GM18507 (cell line): ENCODE data around the gene NID2.
A peak's percentile ranks its signal among the peaks of the same experiment; 100 is the strongest.

Experiments used
- DNase-seq: peaks from one replicate; pipeline ENCODE4 v3.0.0; 2011; ENCODE audit warnings: low read depth; ENCODE audit not compliant: insufficient read length; ENCODE audit errors: extremely low spot score
- FAIRE-seq: peaks from 2 replicates; lab custom pipeline; 2011; peaks lifted over from hg19 to GRCh38; lab: Jason Lieb, UNC

NID2 gene

GRCh38 chr14:52039124-52039815 lies 29.6 kb downstream of the NID2 start:
- no peak for FAIRE-seq
- no peak for DNase-seq

- DNase-seq, result no peak
These were observed 35.7 kb downstream of the NID2 start for GRCh38 chr14:52033101-52033642.

GRCh38 chr14:52032204-52032801 lies 36.6 kb downstream of the NID2 start:
- DNase-seq (no peak), FAIRE-seq (no peak)

More at GRCh38 chr14:52033101-52033642, 35.7 kb downstream of the NID2 start:
- no peak for FAIRE-seq

- FAIRE-seq (no peak), DNase-seq (no peak)
These were observed 37.1 kb downstream of the NID2 start for GRCh38 chr14:52031781-52032180.

GRCh38 chr14:52029881-52030280 lies 39.0 kb downstream of the NID2 start:
- DNase-seq (no peak), FAIRE-seq (no peak)

GRCh38 chr14:52026901-52027300 lies 42.0 kb downstream of the NID2 start:
- DNase-seq (no peak), FAIRE-seq (no peak)

GRCh38 chr14:52026017-52026660 lies 42.7 kb downstream of the NID2 start:
- DNase-seq (no peak), FAIRE-seq (no peak)

GRCh38 chr14:52025310-52025709 lies 43.5 kb downstream of the NID2 start:
- FAIRE-seq (no peak), DNase-seq (no peak)

GRCh38 chr14:52023518-52023917 lies 45.3 kb downstream of the NID2 start:
- FAIRE-seq, result no peak
- DNase-seq, result no peak

- no peak for DNase-seq
- FAIRE-seq, result peak; percentile 80
These were observed 46.8 kb downstream of the NID2 start for GRCh38 chr14:52021957-52022600.

GRCh38 chr14:52020866-52021717 lies 47.8 kb downstream of the NID2 start:
- FAIRE-seq (peak; percentile 45), DNase-seq (no peak)

GRCh38 chr14:52020161-52020714 lies 48.6 kb downstream of the NID2 start:
- DNase-seq (no peak), FAIRE-seq (no peak)

- DNase-seq (no peak), FAIRE-seq (no peak)
These were observed 49.9 kb downstream of the NID2 start for GRCh38 chr14:52018970-52019369.

- no peak for DNase-seq
These were observed 50.6 kb downstream of the NID2 start for GRCh38 chr14:52018252-52018651.

GRCh38 chr14:52015411-52016030 lies 53.3 kb downstream of the NID2 start:
- no peak for FAIRE-seq
- no peak for DNase-seq

More at GRCh38 chr14:52018252-52018651, 50.6 kb downstream of the NID2 start:
- FAIRE-seq, result no peak

- FAIRE-seq (no peak), DNase-seq (no peak)
These were observed 54.1 kb downstream of the NID2 start for GRCh38 chr14:52014601-52015267.

GRCh38 chr14:52013984-52014600 lies 54.8 kb downstream of the NID2 start:
- no peak for DNase-seq
- no peak for FAIRE-seq

- no peak for DNase-seq
- FAIRE-seq, result no peak
These were observed 56.2 kb downstream of the NID2 start for GRCh38 chr14:52012635-52013034.
